CD4-positive, alpha-beta T cell treated with Interleukin-21 for 1 hour (primary cell): ENCODE data around the gene EAPP.
"Not testable (repeated sequence)": the region's sequence is repeated elsewhere in the genome, so short reads cannot be mapped to it uniquely, and the experiment has no call there.

ENCODE experiments used
- DNase-seq: peaks from one replicate; pipeline ENCODE4 v3.0.0-alpha.2; 2020

The EAPP gene

GRCh38 chr14:34539407-34540180, at the start of gene EAPP:
EAPP (minus strand) TSS chr14:34539701; CDS start chr14:34539628, 73 bp downstream.
- DNase-seq: peak; percentile 97

DNA sequence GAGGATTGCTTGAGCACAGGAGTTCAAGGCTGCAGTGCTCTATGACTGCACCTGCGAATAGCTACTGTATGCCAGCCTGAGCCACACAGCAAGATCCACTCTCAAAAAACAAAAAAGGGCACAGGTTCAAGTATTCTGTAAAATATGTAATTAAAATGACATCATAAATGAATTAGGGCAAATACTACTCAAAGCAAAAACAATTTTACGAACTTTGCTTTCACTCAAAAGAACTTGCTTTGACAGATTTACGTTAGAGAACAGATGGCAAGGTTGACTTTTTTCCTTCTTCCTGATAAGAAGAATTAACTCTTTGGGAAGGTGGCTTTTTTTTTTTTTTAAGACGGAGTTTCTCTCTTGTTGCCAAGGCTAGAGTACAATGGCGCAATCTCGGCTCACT, 44.0 kb upstream of the EAPP start:
- no peak for DNase-seq

GRCh38 chr14:34582117-34582680, 42.7 kb upstream of the EAPP start:
- DNase-seq: no peak

DNA sequence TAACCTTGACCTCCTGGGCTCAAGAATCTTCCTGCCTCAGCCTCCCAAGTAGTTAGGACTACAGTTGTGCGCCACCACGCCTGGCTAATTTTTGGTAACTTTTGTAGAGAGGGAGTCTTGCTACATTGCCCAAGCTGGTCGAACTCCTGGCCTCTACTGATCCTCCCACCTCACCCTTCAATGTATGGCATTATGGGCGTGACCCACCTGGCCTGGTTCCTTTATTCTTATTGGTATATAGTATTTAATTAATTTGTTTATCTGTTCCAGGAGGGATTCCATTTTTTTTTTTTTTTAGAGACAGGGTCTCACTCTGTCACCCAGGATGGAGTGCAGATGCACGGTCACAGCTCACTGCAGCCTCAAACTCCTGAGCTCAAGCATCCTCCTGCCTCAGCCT, 40.9 kb upstream of the EAPP start:
- no peak for DNase-seq

DNA sequence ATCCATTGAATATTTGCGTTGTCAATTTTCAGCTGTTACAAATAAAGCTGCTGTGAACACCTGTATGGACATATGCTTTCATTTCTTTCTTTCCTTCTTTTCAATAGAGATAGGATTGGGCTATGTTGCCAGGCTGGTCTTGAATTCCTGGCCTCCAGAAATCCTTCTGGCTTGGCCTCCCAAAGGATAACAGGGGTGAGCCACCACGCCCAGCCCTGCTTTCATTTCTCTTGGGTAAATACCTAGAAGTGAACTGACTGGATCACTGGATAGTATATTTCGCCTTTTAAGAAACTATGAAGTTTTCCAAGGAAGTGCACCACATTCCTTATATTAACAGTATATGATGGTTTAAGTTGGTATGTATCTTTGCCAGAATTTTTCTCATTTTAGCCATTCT, 32.3 kb upstream of the EAPP start:
- DNase-seq: no peak

GRCh38 chr14:34569750-34570149, 30.2 kb upstream of the EAPP start:
- DNase-seq: no peak

DNA sequence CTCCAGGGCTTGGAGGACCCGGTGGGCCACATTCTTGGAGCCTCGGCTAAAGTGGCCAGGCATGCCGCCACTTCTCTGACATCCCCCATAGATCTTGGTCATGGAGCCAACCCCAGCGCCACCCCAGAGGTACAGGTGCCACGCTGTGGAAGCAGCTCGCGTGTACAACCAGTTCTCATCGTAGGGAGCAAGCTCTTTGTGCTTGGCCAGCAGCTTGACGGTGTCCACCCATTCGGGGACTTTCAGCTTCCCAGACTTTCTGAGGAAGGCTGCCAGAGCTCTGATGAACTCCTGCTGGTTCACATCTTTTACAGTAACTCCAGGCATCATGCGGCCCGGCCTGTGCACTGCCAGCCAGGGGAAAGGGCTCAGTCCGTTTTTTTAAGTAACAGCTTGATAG, 29.3 kb upstream of the EAPP start:
- no peak for DNase-seq

- no peak for DNase-seq
These were observed 23.3 kb upstream of the EAPP start for GRCh38 chr14:34562776-34563150.

DNA sequence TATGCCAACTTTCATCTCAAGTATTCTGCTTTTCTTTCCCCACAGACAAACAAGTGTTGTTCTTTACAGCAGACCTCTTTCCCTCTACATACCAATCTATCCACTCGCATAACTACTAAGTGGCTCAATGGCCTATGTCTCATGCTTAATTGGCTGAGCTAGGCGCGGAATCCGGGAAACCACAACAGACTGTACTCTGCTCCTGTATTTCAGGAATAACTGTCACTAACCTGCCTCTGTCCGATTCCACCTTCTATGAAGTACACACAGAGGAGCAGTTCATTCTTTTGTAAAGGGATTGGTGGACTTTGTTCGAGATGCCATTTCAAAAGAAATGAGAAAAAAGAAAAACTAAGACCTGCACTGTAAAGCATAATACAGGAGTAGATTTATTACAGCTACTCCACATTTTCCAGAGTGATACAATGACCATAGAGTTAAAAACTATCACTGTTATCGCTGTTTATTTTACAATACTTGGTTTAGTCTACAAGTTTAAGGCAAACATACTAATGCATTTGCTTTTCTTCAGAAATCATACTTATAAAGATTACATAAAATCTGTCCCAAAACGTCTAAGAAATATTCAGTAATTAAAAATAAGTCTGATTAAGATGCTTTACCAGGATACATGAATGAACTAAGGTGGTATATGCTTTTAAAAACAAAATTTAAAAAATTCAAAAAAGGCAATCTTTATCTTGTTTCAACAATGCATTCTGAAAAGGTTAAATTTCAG, 22.7 kb upstream of the EAPP start:
- DNase-seq: not testable (repeated sequence)

DNA sequence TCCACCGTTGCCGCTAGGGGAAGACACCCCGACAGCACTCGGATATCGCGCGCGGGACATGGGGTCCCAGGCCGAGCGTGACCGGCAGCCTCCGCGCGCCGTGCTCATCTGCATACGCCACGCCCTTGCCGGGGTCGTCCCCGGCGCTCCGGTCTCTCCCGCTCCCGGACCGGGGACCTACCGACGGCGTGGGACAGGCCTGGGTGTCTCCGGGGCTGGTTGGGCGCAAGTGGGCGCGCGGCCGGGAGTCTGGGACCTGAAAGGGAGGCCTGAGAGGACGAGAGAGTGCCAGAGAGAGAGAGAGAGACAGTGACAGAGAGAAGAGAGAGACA, 17.0 kb upstream of the EAPP start:
- not testable (repeated sequence) for DNase-seq

- not testable (repeated sequence) for DNase-seq
These were observed 16.3 kb upstream of the EAPP start for GRCh38 chr14:34555583-34556497.

GRCh38 chr14:34554540-34555250, 15.2 kb upstream of the EAPP start:
- DNase-seq: peak; percentile 40

DNA sequence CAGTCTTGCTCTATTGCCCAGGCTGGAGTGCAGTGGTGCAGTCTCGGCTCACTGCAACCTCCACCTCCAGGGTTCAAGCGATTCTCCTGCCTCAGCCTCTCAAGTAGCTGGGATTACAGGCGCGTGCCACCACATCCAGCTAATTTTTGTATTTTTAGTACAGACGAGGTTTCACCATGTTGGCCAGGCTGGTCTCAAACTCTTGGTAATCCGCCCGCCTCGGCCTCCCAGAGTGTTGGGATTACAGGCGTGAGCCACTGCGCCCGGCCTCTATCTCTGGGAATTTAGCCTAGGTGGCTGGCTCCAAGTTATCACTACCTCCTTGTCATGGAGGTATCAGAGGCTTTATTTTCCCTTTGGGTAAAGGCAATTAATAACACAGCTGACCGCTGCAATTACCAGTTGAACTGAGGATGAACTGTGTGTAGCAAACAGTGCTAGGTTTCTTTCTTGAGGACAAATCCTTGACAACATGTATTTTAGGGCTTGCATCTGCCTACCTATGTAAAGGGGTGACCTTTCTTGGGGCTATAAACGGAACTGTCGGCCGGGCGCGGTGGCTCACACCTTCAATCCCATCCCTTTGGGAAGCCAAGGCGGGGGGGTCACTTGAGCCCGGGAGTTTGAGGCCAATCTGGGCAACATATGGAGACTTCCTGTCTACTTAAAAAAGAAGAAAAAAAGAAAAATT, 9.9 kb upstream of the EAPP start:
- DNase-seq: not testable (repeated sequence)

DNA sequence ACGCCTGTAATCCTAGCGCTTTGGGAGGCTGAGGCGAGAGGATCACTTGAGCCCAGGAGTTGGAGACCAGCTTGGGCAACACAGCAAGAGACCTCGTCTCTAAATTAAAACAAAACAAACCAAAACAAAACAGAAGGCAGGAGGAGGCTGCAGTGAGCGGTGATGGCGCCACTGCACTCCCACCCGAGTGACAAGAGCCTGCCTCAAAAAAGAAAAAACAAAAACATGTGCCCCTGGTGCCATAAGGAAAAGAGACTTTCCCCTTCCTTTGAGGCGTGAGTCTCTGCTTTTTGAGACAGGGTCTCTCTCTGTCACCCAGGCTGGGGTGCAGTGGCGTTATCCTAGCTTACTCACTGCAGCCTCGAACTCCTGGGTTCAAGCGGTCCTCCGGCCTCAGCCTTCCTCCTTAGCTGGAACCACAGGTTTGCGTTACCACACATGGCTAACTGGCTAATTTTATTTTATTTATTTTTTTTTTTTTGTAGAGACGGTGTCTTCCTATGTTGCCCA, 9.0 kb upstream of the EAPP start:
- DNase-seq: no peak

GRCh38 chr14:34547136-34547520, 7.6 kb upstream of the EAPP start:
- not testable (repeated sequence) for DNase-seq

- not testable (repeated sequence) for DNase-seq
These were observed 7.0 kb upstream of the EAPP start for GRCh38 chr14:34546272-34547135.

- not testable (repeated sequence) for DNase-seq
These were observed 919 bp upstream of the EAPP start for GRCh38 chr14:34540181-34541059.

DNA sequence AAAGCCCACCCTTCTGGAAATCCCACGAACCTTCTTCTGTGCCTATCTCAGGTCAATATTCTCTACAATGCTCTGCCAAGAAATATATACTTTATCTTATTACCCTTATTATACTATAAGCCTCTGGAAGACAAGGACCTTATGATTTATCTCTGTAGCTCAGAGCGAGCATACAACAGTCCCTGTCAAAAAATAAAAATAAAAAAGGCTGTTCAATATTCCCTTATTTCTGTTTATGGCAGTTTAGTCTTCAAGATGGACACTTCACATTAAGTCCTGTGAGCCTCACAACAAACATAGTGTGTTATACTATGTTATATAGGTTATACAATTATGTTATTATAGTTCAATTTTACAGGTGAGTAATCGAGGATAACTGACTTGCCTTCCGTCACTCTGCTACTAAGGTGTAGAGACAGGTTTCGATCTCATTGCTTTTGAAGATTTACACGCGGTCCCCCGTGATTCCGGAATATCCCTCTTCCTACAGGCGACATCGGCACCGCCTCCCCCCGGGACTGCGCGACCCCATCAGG, 562 bp downstream of the EAPP start:
- DNase-seq: no peak

GRCh38 chr14:34538096-34538495, 1.4 kb downstream of the EAPP start:
- not testable (repeated sequence) for DNase-seq
